Colonic mucosa (tissue), 4 donors: ENCODE results near the gene MITF. TPM values are rescaled to one million over a fixed set of nuclear protein-coding genes. Genes with fewer than 3 reads are reported as not detected.

ENCODE experiments used
- DNase-seq: peaks from one replicate; pipeline ENCODE4 v3.0.0-alpha.2; 2020
- H3K27ac ChIP-seq: fragments of 200-600 bp; one replicate; pipeline ENCODE4 v1.8.0; 2021
- H3K27me3 ChIP-seq: fragments of 200-600 bp; one replicate; pipeline ENCODE4 v1.8.0; 2021
- H3K36me3 ChIP-seq: fragments of 200-600 bp; one replicate; pipeline ENCODE4 v1.8.0; 2021
- H3K4me1 ChIP-seq: fragments of 200-600 bp; one replicate; pipeline ENCODE4 v1.8.0; 2021; ENCODE audit warnings: mild to moderate bottlenecking
- H3K4me3 ChIP-seq: fragments of 200-600 bp; one replicate; pipeline ENCODE4 v1.8.0; 2021
- H3K9ac ChIP-seq, 2 donors: one replicate each; pipeline ENCODE4 v1.7.0; 2013; ENCODE audit warnings: control low read depth in 2 of 2, low read depth in 2 of 2, low read length in 2 of 2
- H3K9me3 ChIP-seq: fragments of 200-600 bp; one replicate; pipeline ENCODE4 v1.8.0; 2021
- intact Hi-C: fragments of 100-400 bp; cut with DNase I; formaldehyde crosslinking; loops from one replicate; pipeline ENCODE4 v1.14.1; 2022
- total RNA-seq, 2 donors: library from RNA; stranded (reverse); fragmentation: NEBNext Ultra II Directional in 1 of 2; extraction: Animal tissue kit (Norgen Biotek cat#: 25700) in 1 of 2; gene quantifications; one replicate each; pipeline ENCODE4 v1.2.1, GENCODE V29; 2021
- TF ChIP-seq, protein P1 (sequence below): fragments of 200-600 bp; IDR thresholded peaks from one replicate; pipeline ENCODE4 v1.8.0; 2022; ENCODE audit warnings: antibody characterized with exemption, mild to moderate bottlenecking
- donor health status: healthy.
- donor health status: DM: no; HTN: no; CAD: no.
- donor health status: DM: no; HTN: no; CAD: no.

MITF gene
- total RNA-seq, 2 donors from 2014 or later, result 2.9 to 5.8 TPM

DNA sequence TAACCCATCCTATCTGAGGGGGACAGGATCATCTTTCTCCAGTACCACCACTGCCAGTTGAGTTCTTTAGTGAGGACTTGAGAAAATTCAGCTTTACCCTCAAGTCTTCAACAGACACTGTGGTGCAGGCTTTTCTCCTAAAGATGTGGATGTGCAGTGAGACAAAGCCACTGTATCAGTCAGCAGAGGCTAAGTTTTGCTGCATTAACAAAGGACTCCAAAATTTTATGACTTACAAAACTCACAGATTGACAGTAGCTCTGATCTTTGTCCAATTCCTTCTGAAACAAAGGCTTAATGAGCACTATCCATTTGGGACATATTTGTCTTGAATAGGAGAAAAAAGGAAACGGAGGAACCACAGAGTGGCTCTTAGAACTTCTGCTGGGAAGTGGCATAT lies 87.9 kb downstream of the MITF start:
- H3K27ac ChIP-seq, result no peak overlapping the region
- no peak overlapping the region for H3K4me3 ChIP-seq
- H3K9me3 ChIP-seq, result no peaks in the 10 kb centered on the region
- DNase-seq, result no peak
- intact Hi-C loops, result no loop called here
- no peaks in the 10 kb centered on the region for H3K4me1 ChIP-seq
- TF ChIP-seq, protein P1, sequence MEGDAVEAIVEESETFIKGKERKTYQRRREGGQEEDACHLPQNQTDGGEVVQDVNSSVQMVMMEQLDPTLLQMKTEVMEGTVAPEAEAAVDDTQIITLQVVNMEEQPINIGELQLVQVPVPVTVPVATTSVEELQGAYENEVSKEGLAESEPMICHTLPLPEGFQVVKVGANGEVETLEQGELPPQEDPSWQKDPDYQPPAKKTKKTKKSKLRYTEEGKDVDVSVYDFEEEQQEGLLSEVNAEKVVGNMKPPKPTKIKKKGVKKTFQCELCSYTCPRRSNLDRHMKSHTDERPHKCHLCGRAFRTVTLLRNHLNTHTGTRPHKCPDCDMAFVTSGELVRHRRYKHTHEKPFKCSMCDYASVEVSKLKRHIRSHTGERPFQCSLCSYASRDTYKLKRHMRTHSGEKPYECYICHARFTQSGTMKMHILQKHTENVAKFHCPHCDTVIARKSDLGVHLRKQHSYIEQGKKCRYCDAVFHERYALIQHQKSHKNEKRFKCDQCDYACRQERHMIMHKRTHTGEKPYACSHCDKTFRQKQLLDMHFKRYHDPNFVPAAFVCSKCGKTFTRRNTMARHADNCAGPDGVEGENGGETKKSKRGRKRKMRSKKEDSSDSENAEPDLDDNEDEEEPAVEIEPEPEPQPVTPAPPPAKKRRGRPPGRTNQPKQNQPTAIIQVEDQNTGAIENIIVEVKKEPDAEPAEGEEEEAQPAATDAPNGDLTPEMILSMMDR, result no peak
- no peak overlapping the region for H3K9ac ChIP-seq
- no peaks in the 10 kb centered on the region for H3K27me3 ChIP-seq
- no peaks in the 10 kb centered on the region for H3K36me3 ChIP-seq

DNA sequence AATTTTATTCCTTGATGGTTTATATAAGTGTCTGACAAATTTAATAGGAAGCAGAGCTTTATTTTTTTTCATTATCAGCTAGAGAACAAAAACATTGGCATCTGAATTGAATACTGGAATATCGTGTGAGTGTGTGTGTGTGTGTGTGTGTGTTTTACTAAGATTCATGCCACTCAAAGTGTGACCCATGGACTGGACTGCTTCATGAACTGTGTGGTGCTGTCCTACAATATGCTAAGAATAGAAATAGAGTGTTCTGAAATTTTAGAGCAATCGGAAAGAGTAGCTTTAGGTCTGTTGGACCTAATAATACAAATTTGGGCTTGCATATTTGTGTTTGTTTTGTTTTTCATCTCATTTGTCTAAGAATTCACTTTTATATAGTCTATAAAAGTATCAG lies 89.6 kb downstream of the MITF start:
- Histone ChIP-seq H3K27me3 (no peaks in the 10 kb centered on the region), H3K36me3 (no peaks in the 10 kb centered on the region), H3K27ac (no peak overlapping the region), H3K9ac (no peak overlapping the region), H3K9me3 (no peaks in the 10 kb centered on the region), H3K4me3 (no peak overlapping the region), H3K4me1 (no peaks in the 10 kb centered on the region)
- TF ChIP-seq, protein P1, result no peak
- intact Hi-C loops, result no loop called here
- DNase-seq, result no peak

DNA sequence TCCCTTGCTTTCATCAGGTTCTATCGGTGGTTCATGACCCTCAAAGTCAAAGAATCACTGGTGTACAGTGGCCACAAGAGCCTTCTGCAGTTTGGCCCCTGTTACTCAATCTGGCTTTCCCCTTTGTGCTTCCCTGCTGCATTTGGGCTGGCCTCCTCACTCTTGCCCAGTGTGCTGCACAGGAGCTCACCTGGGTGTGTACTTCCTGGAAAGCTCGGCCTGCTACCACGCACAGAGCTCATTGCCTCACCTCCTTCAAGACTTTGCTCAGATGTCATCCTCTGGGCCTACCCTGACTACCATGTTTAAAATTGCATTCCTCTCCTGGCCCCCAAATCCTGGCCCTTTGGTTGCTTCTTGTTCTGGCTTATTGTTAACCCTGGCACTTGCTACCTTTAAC lies 90.9 kb downstream of the MITF start:
- DNase-seq, result no peak
- H3K9me3 ChIP-seq, result no peaks in the 10 kb centered on the region
- no peaks in the 10 kb centered on the region for H3K4me1 ChIP-seq
- H3K4me3 ChIP-seq, result no peak overlapping the region
- intact Hi-C loops, result no loop called here
- no peak overlapping the region for H3K9ac ChIP-seq
- no peaks in the 10 kb centered on the region for H3K27me3 ChIP-seq
- no peaks in the 10 kb centered on the region for H3K36me3 ChIP-seq
- TF ChIP-seq, protein P1, result no peak
- no peak overlapping the region for H3K27ac ChIP-seq

DNA sequence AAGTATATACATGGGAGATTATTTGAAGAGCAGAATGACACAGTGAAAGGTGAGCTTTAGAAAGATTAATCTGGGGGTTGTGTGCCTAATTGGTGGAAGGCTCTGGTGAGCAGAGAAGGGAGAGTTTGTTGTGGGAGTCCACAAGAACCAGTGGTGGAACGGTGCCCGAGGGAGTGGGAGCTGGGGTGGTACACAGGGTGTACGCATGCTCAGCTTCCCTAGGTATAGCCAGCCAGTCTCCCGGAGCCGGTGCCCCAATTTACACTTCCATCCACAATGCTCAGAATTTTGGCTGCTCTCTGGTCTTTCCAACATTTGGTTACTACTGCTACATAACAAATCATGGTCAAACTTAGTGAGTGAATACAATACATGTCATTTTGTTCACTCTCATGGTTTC lies 92.5 kb downstream of the MITF start:
- Histone ChIP-seq H3K9me3 (no peaks in the 10 kb centered on the region), H3K27me3 (no peaks in the 10 kb centered on the region), H3K36me3 (no peaks in the 10 kb centered on the region), H3K9ac (no peak overlapping the region), H3K27ac (no peak overlapping the region), H3K4me1 (no peaks in the 10 kb centered on the region), H3K4me3 (no peak overlapping the region)
- TF ChIP-seq, protein P1, result no peak
- no peak for DNase-seq
- intact Hi-C loops, result no loop called here

DNA sequence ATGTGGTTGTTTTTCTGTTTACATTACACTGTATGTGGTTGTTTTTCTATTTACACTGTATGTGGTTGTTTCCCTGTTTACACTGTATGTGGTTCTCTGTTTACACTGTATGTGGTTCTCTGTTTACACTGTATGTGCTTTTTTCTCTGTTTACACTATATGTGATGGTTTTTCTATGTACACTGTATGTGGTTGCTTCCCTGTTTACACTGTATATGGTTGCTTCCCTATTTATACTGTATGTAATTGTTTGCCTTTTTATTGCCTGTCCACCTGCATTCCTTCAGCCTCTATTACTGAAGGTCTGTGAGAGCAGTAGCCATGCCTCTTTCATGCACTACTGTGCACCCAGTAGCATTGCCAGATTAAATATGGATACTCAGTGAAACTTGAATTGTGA lies 94.3 kb downstream of the MITF start:
- intact Hi-C loops, result no loop called here
- no peak overlapping the region for H3K9ac ChIP-seq
- no peaks in the 10 kb centered on the region for H3K4me1 ChIP-seq

More for the DNA sequence above, 94.3 kb downstream of the MITF start:
- Histone ChIP-seq H3K27me3 (no peaks in the 10 kb centered on the region), H3K27ac (no peak overlapping the region), H3K36me3 (no peaks in the 10 kb centered on the region), H3K4me3 (no peak overlapping the region), H3K9me3 (no peaks in the 10 kb centered on the region)
- no peak for DNase-seq
- TF ChIP-seq, protein P1, result no peak
